ENCODE results near the gene JUN. TPM values are rescaled to one million over a fixed set of nuclear protein-coding genes. Genes with fewer than 3 reads are reported as not detected.

Gene JUN
- polyA plus RNA-seq, 3 donors from 2014 or later = 18.7 to 58.4 (median 18.9) TPM

GRCh38 chr1:58815069-58815685 is 31.3 kb upstream of the JUN start:
- Mint-ChIP-seq H3K9me3 (no peaks in the 10 kb centered on the region), H3K36me3 (no peaks in the 10 kb centered on the region), H3K27ac (peak overlapping the region; percentile 88 to 94 (median 92)), H3K4me1 (peaks cover 42 to 53% of the 10 kb centered on the region in 2 donors), H3K4me3 (peak overlapping the region; percentile 89 to 97 (median 93)), H3K27me3 (ENCODE audit: low read depth in 3 of 3) (peaks cover 2 to 20% (median 5%) of the 10 kb centered on the region in 3 donors)
- peak; percentile 79 to 82 (median 80) for DNase-seq

- H3K36me3 Mint-ChIP-seq = no peaks in the 10 kb centered on the region
- peaks cover 42 to 53% of the 10 kb centered on the region in 2 donors for H3K4me1 Mint-ChIP-seq
- H3K27me3 Mint-ChIP-seq (ENCODE audit: low read depth in 3 of 3) = peaks cover 0 to 19% (median 5%) of the 10 kb centered on the region in 3 donors
- peak overlapping the region; percentile 2 to 92 (median 90) for H3K27ac Mint-ChIP-seq
- H3K4me3 Mint-ChIP-seq = peak overlapping the region; percentile 89 to 97 (median 93)
- DNase-seq = peak in 2 of 3 donors; percentile 3 to 6
- no peaks in the 10 kb centered on the region for H3K9me3 Mint-ChIP-seq
Observed at GRCh38 chr1:58814251-58815068, 30.6 kb upstream of the JUN start.

GRCh38 chr1:58813801-58814200 is 30.0 kb upstream of the JUN start:
- no peaks in the 10 kb centered on the region for H3K36me3 Mint-ChIP-seq
- peaks cover 0 to 19% (median 5%) of the 10 kb centered on the region in 3 donors for H3K27me3 Mint-ChIP-seq (ENCODE audit: low read depth in 3 of 3)
- no peaks in the 10 kb centered on the region for H3K9me3 Mint-ChIP-seq
- H3K4me1 Mint-ChIP-seq = peaks cover 42 to 53% of the 10 kb centered on the region in 2 donors
- DNase-seq = no peak
- peak overlapping the region; percentile 56 to 72 (median 58) for H3K4me3 Mint-ChIP-seq
- peak overlapping the region; percentile 67 to 92 (median 86) for H3K27ac Mint-ChIP-seq

GRCh38 chr1:58813361-58813760 is 29.5 kb upstream of the JUN start:
- DNase-seq = peak in 1 of 3 donors; percentile 24
- no peaks in the 10 kb centered on the region for H3K9me3 Mint-ChIP-seq

DNA sequence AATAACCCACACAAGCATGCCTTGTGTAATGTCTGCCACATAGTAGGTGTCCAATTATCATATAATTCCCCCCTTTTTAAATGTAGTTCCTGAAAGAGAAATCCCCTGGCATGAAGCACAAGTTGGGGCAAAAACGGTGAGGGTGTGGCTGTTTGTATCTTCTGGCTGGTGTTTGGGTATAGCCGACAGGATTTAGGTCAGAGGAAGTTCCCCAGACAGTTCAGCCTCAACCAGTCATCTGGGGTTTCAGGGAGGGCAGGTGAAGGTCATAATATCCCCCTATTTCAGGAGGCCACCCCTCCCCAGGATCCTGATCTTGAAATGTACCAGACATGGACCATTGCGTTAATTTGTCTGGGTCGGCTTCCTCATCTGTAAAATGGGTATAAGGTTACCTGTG is 29.1 kb upstream of the JUN start:
- Mint-ChIP-seq H3K4me3 (peak overlapping the region; percentile 40 to 72 (median 58)), H3K27ac (peak overlapping the region; percentile 67 to 92 (median 86)), H3K4me1 (peaks cover 42 to 53% of the 10 kb centered on the region in 2 donors), H3K9me3 (no peaks in the 10 kb centered on the region), H3K36me3 (peaks cover 0 to 1% (median 0%) of the 10 kb centered on the region in 3 donors), H3K27me3 (ENCODE audit: low read depth in 3 of 3) (peaks cover 0 to 19% (median 5%) of the 10 kb centered on the region in 3 donors)
- peak; percentile 63 to 68 (median 67) for DNase-seq

More at GRCh38 chr1:58813361-58813760, 29.5 kb upstream of the JUN start:
- H3K36me3 Mint-ChIP-seq = no peaks in the 10 kb centered on the region
- H3K4me3 Mint-ChIP-seq = peak overlapping the region; percentile 56 to 72 (median 58)
- H3K27ac Mint-ChIP-seq = peak overlapping the region; percentile 67 to 92 (median 86)
- H3K27me3 Mint-ChIP-seq (ENCODE audit: low read depth in 3 of 3) = peaks cover 0 to 19% (median 5%) of the 10 kb centered on the region in 3 donors
- H3K4me1 Mint-ChIP-seq = peaks cover 42 to 53% of the 10 kb centered on the region in 2 donors

DNA sequence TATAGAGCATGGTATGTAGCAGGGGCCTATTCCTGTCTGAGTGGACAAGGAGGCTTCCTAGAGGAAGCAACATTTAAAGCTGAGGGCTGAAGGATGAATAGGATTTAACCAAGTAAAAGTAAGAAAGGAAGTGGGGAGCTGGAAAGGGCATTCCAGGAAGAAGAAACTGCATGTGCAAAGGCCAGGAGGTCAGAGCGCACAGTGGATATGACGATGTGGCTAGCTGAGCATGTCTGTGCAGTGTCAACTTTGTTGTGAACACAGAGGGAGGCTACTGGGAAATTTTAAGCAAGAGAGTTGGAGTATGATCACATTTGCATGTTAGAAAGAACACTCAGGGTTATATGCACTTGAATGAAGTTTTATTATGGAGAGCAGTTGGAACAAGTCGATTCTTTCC is 28.6 kb upstream of the JUN start:
- Mint-ChIP-seq H3K36me3 (peaks cover 0 to 3% (median 0%) of the 10 kb centered on the region in 3 donors), H3K9me3 (no peaks in the 10 kb centered on the region), H3K4me3 (peak overlapping the region; percentile 40 to 72 (median 58)), H3K27me3 (ENCODE audit: low read depth in 3 of 3) (peaks cover 0 to 19% (median 5%) of the 10 kb centered on the region in 3 donors), H3K27ac (peak overlapping the region; percentile 67 to 92 (median 86)), H3K4me1 (peaks cover 42 to 53% of the 10 kb centered on the region in 2 donors)
- peak in 1 of 3 donors; percentile 7 for DNase-seq

DNA sequence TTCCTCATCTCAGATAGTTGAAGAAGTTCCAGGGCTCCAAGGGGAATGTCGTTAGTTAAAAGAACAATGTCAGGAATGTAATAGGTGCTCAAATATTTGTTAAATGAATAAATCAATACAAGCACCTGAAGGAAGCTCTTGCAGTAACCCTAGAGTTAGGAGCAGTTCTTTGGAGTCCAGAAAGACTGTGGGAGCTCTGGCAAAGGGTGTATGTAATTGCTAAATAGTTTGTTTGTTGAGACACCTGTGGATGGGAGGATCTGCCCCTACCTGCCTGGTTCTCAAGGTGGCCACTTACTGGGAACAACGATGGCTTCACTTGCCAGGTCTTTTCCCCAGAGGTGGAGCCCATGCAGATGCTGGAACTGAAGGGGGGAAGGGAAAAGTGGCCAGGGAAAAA is 27.5 kb upstream of the JUN start:
- Mint-ChIP-seq H3K4me3 (no peak overlapping the region), H3K27me3 (ENCODE audit: low read depth in 3 of 3) (peaks cover 0 to 19% (median 5%) of the 10 kb centered on the region in 3 donors), H3K27ac (peak overlapping the region in 5 of 6 donors; percentile 36 to 90 (median 85)), H3K36me3 (peaks cover 0 to 6% (median 4%) of the 10 kb centered on the region in 3 donors), H3K9me3 (no peaks in the 10 kb centered on the region), H3K4me1 (peaks cover 36 to 46% of the 10 kb centered on the region in 2 donors)
- DNase-seq = no peak

DNA sequence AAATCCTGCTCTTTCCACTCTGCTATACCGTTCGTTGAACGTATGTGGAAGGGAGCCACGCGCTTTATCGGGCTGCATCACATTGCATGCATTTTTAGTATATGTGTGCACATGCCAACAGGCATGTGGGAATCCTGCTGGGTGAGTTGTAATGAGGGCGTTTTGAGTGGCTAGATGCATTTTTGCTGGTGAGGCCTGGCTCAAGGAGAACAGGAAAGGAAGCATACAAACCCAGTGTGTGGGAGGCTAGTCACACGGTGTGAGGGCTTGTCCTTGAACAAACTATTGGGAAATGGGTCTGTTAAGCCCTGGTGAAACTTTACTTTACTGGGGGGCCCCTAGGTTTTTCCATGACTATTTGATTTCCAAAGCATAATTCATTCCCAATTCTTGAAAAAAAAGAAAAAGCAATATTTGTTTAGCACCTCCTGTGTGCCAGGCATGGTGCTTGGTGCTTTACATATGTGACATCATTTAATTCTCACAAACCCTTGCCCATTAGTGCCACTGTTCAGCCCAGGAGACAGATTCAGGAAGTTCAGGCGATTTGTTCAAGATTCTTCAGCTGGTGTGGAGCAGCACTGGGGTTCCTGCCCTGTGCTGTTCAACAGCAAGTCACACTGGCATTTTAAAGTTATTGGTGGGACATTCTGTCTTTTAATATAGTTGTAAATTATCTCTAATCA is 25.6 kb upstream of the JUN start:
- Mint-ChIP-seq H3K4me1 (peaks cover 22 to 27% of the 10 kb centered on the region in 2 donors), H3K27me3 (ENCODE audit: low read depth in 3 of 3) (peaks cover 0 to 4% (median 0%) of the 10 kb centered on the region in 3 donors), H3K27ac (peak overlapping the region in 4 of 6 donors; percentile 15 to 89 (median 26)), H3K36me3 (peaks cover 6 to 21% (median 19%) of the 10 kb centered on the region in 3 donors), H3K4me3 (no peak overlapping the region), H3K9me3 (no peaks in the 10 kb centered on the region)
- DNase-seq = no peak

- no peak for DNase-seq
- Mint-ChIP-seq H3K4me1 (peaks cover 9 to 14% of the 10 kb centered on the region in 2 donors), H3K27me3 (ENCODE audit: low read depth in 3 of 3) (peaks cover 0 to 2% (median 0%) of the 10 kb centered on the region in 3 donors), H3K9me3 (no peaks in the 10 kb centered on the region), H3K36me3 (peaks cover 15 to 26% (median 19%) of the 10 kb centered on the region in 3 donors), H3K27ac (no peak overlapping the region), H3K4me3 (no peak overlapping the region)
Observed at GRCh38 chr1:58808077-58808476, 24.2 kb upstream of the JUN start.

DNA sequence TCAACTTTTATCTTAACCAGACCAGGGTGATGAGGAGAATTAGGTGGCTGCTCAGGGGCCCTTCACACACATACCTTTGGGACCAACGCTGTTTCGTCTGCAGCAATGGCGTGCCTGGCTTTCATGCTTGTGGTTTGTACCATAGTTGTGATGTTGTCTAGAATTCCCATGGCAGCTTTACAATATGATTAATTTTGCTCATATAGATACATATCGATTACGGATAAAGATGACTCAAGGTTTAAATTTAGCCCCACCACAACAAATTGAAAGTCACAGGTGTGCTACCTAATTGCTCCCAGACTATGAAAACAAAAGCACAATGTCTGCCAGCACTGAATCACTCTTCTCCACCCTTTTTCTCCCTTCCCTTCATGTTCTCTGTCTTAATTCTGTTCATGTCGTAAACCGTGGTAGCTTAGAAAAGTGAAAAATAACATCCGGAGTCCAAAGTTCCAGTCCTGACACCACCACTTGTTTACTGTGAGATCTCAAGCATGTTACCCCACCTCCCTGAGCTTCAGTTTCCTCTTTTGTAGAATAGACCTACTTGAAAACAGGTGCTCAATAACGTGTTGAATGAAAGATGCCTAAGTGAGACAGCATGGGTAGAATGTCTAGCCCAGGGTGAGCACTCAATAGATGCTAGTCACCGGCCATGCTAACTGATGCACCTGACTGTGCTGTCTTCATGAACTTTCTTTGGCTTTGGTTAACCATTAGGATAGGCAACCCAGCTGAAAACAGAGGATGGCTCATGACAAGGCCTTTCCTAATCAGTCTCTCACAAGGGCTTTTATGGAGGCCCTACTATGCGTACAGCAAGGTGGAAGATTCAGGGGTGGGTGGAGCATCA is 22.1 kb upstream of the JUN start:
- Mint-ChIP-seq H3K27ac (no peak overlapping the region), H3K9me3 (no peaks in the 10 kb centered on the region), H3K27me3 (ENCODE audit: low read depth in 3 of 3) (no peaks in the 10 kb centered on the region), H3K4me3 (no peak overlapping the region), H3K4me1 (no peaks in the 10 kb centered on the region), H3K36me3 (peaks cover 15 to 30% (median 19%) of the 10 kb centered on the region in 3 donors)
- DNase-seq = no peak

GRCh38 chr1:58804853-58805565 is 21.2 kb upstream of the JUN start:
- H3K9me3 Mint-ChIP-seq = no peaks in the 10 kb centered on the region
- H3K27ac Mint-ChIP-seq = peak overlapping the region in 3 of 6 donors; percentile 12 to 72 (median 42)
- H3K36me3 Mint-ChIP-seq = peaks cover 15 to 35% (median 19%) of the 10 kb centered on the region in 3 donors
- H3K4me1 Mint-ChIP-seq = no peaks in the 10 kb centered on the region
- no peaks in the 10 kb centered on the region for H3K27me3 Mint-ChIP-seq (ENCODE audit: low read depth in 3 of 3)
- no peak overlapping the region for H3K4me3 Mint-ChIP-seq
- no peak for DNase-seq

DNA sequence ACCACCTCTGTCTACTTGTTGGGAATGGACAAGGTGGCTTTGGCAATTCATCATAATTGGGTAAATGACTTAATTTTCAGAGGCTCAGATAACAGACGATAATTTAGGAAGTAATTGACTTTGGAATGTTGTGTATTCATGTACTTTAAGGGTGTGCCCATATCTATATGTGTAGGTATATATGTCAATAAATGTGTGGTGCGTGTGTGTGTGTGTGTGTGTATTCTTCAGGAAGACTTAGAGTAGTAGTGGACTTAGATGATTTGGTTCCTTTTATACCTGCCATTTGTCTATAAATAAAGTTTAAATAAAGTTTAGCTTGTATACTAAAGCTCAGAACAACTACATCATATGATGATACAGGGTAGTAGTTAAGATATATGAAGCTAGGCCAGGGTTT is 20.0 kb upstream of the JUN start:
- no peak overlapping the region for H3K27ac Mint-ChIP-seq
- no peaks in the 10 kb centered on the region for H3K9me3 Mint-ChIP-seq
- peaks cover 19 to 35% (median 19%) of the 10 kb centered on the region in 3 donors for H3K36me3 Mint-ChIP-seq
- no peaks in the 10 kb centered on the region for H3K27me3 Mint-ChIP-seq (ENCODE audit: low read depth in 3 of 3)
- no peak for DNase-seq
- no peak overlapping the region for H3K4me3 Mint-ChIP-seq
- no peaks in the 10 kb centered on the region for H3K4me1 Mint-ChIP-seq

All from immature natural killer cell (primary cell).